Middle frontal gyrus (tissue), 1 donor: ENCODE results near the gene AZGP1.
"Not testable (repeated sequence)": the region's sequence is repeated elsewhere in the genome, so short reads cannot be mapped to it uniquely, and the experiment has no call there.

ENCODE experiments used
- DNase-seq: peaks from one replicate; pipeline ENCODE4 v3.0.0-alpha.2; 2015; ENCODE audit warnings: low spot score; ENCODE audit errors: extremely low spot score

AZGP1 gene

DNA sequence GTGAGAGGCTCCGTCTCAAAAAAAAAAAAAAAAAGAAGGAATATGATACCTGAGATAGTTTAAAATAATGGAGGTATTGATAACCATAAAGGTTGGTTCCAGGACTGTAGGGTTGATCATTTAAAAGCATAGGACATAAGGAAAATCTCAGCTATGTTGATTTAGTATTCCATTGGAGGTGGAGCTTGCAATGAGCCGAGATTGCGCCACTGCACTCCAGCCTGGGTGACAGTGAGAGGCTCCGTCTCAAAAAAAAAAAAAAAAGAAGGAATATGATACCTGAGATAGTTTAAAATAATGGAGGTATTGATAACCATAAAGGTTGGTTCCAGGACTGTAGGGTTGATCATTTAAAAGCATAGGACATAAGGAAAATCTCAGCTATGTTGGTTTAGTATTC, 23.2 kb downstream of the AZGP1 start:
- DNase-seq = not testable (repeated sequence)

DNA sequence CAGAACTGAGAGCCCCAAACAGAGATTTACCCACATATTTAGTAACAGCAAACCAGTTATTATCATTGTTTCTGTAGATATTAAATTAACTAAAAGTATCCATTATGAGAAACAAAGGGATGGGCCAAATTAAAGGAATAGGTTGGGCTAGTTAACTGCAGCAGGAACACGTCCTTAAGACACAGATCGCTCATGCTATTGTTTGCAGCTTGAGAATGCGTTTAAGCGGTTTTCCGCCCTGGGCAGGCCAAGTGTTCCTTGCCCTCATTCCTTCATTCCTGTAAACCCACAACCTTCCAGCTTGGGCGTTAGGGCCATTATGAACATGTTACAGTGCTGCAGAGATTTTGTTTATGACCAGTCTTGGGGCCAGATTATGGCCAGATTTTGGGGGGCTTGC, 25.0 kb downstream of the AZGP1 start:
- not testable (repeated sequence) for DNase-seq

DNA sequence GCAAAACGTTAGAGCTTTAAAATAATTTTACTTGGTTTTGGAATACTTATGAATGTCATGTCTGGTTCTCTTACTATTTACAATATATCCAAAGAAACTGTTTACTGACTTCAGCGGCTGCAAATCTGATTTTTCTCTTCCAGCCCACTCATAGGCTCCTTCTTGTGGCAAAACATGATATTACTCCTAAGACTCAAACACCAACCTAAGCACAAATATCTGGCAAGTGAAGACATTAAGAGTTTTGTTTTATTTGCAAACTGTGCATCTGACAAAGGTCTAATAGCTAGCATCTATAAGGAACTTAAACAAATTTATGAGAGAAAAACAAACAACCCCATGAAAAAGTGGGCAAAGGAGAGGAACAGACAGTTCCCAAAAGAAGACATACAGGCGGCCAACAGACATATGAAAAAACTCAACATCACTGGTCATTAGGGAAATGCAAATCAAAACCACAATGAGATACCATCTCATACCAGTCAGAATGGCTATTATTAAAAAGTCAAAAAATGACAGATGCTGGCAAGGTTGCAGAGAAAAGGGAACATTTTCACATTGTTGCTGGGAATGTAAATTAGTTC, 26.1 kb downstream of the AZGP1 start:
- no peak for DNase-seq

DNA sequence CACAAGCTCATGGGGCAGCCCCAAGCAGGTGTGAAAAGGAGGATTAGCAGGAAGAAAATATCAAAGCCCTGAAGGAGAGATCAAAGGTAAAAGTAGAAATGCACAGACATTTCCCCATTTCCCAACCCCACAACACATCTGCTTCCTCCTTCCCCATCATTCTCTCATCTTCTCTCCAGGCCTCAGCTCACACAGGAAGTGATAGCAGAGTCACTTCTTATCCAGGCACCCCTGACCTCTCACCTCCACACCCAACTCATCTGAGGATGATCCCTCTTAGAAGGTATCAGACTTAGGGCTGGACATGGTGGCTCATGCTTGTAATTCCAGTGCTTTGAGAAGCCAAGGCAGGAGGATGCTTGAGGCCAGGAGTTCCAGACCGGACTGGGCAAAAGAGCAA, 28.2 kb downstream of the AZGP1 start:
- no peak for DNase-seq

DNA sequence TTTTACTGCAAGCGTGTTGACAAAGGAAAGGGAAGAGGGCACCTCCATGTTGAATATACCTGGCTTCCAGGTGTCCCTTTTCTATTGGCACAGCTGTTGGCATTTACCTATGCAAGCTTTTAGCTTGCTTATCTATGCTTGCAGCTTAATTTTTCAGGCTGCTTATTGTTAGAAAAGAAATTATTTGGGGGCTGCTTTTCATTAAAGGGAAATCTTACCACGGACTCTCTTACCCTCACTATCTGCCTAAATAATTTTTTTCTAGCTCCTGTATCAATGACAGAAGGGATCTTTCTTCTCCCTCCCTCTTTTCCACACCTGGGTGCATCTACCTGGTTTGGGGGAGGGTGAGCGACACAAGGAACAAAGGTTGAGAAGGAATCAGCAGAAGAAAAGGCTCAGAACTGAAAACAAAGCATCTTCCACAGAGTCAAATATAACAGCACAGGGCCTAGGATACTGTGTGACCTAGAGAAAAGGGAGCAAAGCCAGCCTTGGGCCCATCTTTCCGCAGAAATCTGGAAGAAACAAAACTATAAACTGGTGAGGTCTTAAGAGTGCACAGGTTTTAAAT, 31.2 kb downstream of the AZGP1 start:
- DNase-seq = no peak

DNA sequence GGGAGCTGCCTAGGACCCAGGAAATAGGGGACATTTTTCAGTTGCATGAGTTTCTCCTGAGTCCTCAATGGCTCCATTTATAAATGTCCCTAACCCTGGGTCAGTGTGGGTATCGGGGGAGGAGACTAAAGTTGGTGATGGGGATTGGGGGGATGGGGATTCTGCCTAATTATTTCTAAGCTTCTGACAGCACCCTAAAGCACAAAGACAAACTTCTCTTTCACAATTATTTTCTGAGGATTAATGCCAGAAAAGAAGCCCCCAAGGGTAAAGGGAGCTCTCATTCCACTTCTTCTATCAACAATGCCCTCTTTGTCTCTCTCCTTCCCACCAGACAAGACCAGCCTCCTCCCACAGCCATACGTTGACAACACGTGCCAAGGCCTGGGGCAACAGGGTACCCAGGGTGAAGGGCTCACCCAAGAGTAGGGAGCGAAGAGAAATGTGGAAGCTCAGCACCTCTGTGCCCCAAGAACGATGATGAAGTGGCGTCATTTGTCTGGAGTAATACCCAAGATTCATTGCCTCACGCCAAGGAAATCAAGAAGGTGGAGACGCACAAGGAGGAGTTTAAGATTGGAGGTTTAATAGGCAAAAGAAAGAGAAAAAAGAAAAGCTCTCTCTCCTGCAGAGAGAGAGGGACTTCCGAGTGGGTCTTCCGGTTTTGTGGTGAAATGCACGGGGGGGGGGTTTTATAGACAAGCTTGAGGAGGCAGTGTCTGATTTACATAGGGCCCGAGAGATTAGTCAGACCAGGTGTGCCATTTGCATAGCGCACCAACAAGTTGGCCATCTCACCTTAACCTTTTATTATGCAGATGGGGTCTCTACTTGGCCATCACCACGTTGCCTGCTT, 32.0 kb downstream of the AZGP1 start:
- no peak for DNase-seq

DNA sequence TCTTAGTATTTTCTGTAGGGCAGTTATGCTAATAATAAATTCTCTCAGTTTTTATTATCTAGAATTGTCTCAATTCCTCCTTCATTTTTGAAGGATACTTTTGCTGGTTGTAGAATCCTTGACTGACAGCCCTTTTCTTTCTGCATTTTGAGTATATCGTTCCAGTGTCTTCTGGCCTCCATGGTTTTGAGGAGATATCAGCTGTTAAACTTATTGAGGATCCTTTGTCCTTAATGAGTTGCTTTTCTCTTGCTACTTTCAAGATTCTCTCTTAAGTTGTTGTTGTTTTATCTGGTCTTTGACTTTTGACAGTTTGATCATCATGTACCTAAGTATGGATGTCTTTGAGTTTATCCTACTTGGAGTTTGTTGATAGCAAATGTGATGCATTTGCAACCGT, 37.5 kb downstream of the AZGP1 start:
- no peak for DNase-seq

DNA sequence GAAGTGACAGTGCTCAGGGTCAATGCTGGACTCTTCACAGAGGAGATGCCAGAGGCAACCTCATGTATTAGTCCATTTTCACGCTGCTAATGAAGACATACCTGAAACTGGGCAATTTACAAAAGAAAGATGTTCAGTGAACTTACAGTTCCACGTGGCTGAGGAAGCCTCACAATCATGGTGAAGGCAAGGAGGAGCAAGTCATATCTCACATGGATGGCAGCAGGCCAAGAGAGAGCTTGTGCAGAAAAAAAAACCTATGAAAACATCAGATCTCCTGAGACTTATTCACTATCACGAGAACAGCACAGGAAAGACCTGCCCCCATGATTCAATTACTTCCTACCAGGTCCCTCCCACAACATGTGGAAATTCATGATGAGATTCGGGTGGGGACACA, 40.8 kb downstream of the AZGP1 start:
- not testable (repeated sequence) for DNase-seq

DNA sequence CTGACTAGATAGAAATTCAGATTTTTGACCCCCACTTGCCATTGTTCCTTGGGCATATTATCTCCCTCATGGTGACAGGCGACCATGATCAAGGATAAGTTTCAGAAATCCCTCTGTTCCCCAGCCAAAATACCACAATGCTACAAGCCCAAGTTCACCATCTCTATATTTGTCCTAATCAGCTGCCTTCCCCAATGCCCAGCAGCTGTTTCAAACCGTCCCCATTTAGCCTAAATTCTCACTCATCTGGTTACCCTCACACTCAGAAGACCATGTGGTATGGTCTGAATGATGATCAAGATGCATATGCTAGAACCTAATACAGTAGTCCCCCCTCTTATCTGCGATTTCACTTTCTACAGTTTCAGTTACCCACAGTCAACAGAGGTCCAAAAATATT, 45.5 kb downstream of the AZGP1 start:
- DNase-seq = no peak

DNA sequence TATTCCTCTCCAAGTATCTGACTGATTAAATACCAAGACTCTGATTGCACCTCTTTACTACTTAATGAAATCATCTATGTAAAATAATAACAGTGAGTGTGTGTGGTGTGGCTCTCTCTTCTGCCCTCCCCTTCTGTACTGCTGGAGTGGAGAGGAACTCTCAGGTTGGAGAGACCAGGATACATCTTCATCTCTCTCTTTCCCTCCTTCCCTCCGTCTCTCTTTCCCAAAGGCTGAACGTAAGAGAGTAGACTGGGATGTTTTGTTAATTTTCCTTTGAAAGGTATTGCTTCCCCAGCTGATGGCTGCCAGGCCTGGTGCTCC, 46.1 kb downstream of the AZGP1 start:
- DNase-seq = no peak

DNA sequence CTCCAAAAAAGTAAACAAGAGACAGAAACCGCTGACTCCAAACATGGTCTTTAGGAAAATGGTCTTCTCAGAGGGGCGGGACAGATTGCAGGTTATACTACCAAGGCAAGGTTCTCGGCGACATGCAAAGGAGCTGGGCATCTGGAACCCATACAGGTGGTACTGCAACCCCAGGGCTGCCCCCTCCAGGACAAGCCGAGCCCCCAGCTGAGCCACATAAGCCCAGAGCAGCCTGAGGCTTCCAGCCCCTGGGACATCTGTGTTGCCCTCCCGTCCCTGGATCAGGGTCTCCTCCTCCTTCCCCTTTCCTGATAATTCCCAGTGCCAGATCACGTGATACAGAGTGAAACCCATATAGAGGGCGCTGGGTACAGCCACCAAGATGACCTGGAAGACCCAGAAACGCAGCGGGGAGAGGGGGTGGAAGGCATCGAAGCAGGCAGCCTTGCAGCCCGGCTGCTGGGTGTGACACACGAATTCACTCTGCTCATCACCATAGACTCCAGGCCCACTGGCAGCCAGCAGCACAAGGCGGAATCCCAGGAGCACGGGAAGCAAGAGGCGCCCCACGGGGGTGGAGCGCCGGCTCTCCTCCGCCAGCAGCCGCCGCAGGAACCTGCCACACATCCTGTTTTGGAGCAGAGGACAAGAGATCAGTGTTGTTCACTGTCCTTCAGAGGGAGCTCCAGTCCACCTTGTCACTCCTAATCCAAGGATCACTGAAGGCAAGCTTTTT, 46.7 kb downstream of the AZGP1 start, which contains the start of gene GJC3:
TSS of gene GJC3 (minus strand) at position 627 of the 736 bp plus-strand sequence. CDS start at position 627, 0 bp downstream.
- DNase-seq = no peak

DNA sequence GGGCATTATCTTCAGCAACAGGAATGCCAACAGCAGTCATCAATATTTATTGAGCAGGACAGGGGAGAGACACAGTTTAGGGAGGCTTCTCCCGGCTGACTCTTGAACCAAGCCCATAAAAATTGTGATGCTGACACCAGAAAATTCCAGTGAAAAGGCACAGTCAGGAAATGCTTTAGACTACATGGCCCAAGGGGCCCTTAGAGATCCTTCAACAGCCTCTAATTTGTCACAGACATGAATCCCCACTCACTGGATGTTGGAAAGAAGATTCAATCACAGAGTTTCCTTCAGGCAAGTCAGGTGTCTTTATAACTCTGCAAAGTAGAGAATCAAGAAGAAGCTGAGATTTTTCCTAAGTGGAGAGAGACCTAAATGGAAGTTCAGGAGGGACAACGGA, 47.6 kb downstream of the AZGP1 start:
- DNase-seq = no peak

DNA sequence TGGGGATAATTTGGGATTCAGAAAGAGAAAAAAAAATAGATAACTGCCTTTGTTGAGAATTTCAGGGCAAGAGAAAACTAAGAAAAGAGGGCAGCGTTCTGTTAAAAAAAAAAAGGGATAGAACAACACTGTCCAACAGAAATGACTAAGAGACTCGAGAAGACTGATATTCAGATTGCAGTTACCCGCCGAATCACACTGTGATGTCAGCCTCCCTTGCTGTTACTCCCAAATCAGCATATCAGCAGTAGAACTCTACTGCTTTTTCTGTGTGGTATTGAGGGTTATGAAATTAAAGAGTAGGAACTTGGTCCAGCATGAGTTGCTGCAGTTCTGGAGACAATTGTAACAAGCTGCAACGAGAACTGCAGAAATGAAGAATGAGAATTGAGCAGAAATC, 48.3 kb downstream of the AZGP1 start:
- no peak for DNase-seq

DNA sequence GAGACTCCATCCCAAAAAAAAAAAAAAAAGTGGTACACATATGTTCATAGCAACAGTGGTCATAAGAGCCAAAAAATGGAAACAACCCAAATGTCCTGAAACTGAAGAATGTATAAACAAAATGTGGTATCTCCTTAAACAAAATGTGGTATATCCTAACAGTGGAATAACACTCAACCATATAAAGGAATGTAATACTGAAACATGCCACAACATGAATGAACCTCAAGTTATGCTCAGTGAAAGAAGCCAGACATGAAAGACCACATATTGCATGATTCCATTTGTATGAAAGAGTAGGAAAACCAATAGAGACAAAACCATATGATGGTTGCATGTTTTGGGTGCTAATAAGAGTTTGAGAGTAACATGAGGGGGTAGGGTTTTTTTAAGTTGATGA, 49.5 kb downstream of the AZGP1 start:
- no peak for DNase-seq

DNA sequence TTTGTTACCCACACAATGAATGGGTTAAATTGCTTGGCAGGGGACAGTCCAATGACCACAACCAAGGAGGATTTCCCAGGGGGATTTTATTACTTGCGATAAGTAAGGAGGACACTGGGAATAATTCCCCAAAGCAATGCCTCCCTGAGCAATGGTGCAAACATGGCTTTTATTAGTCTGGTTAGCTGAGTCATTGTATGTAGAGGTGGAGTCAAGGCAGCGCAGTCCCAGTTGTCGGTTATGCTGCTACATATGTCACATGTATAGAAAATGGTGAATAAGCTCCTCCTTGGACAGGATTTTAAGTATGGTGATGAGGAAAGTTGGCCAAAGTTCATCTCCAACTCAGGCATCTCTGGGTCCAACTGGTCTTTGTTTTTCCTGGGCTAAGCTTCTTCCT, 52.6 kb downstream of the AZGP1 start:
- no peak for DNase-seq

DNA sequence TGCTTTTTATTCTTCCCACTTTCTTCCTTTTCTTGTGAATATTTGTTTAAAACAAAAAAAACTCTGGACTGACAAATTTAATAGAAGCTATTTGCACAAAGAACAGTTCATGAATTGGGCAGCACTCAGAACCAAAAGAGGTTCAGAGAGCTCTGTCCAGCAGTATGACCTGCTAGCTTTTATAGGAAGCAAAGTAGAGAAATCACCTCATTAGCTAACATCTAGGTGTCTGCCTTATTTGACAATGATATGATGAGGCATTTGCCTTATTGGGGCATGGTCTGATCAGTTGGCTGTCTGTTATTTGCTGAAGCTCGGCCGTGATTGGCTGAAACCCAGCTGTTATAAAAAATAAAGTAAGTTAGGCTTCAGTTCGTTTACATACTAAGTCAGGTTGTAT, 55.7 kb downstream of the AZGP1 start:
- no peak for DNase-seq

DNA sequence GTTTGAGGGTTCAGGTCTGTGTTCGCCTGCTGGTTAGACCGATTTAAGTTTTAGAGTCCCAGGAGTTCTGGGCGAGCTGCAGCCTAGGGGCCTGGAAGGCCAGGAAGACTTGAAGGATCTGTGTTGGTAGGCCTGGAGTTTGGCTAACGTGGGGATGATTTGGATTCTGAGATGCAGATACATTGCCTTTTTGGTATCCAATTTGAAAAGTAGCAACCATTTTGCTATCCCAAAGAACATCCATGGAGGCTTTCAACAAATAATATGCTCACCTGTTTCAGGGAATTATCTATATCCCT, 56.1 kb downstream of the AZGP1 start:
- no peak for DNase-seq

DNA sequence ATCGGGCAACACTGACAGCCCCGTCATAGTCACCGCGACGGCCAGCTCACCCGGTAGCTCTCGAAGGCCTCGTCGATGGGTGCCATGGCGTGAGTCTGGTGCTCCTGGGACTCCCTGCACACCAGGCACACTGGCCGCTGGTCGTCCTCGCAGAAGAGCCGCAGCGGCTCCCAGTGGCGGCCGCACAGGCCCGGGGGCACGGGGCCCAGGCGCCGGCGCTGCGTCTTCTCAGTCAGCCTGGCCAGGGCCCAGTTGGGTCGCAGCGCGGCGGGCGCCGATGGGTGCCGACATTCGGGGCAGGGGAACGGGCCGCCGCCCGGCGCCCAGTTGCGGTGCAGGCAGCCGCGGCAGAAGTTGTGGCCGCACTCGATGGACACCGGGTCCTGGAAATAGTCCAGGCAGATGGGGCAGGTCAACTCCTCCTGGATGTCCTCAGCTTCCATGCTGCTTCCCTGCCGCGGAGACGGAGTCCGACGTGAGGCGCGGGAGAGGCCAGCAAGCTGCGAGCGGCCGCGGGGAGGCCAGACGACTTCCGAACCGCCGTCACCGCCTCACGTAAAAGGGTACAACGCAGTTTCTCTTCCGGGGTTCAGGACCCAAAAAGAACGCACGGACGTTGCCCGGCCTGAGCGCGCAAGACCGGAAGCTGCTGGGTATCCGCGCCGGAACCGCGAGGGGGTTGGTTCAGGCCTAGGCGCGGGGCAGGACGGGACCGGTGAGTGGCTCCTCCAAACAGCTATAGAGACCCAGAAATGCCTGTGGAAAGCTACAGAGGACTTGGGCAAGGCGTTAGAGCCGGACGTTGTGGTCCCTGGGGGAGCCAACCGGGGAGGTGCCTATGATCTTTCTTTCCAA, 56.6 kb downstream of the AZGP1 start, which contains the start of gene TRIM4:
TSS of gene TRIM4 (minus strand) at position 572 of the 855 bp plus-strand sequence. CDS start at position 443, 129 bp downstream.
- DNase-seq = peak; percentile 87
